Suprapubic skin (tissue), 4 donors: Measurements from ENCODE around the gene ALX3. TPM values are rescaled to one million over a fixed set of nuclear protein-coding genes. Genes with fewer than 3 reads are reported as not detected.
A peak's percentile ranks its signal among the peaks of the same experiment; 100 is the strongest.

Experiments
- DNase-seq, 2 donors: peaks; one replicate each; pipeline ENCODE4 v3.0.0-alpha.2; 2019; ENCODE audit warnings: low spot score in 2 of 2
- H3K27ac ChIP-seq: fragments of 200-600 bp; sonication (generic); one replicate; pipeline ENCODE4 v1.5.1; 2019
- H3K27me3 ChIP-seq: fragments of 200-600 bp; sonication (generic); one replicate; pipeline ENCODE4 v1.5.1; 2019
- H3K36me3 ChIP-seq: fragments of 200-600 bp; sonication (generic); one replicate; pipeline ENCODE4 v1.5.1; 2019
- H3K4me1 ChIP-seq: fragments of 200-600 bp; sonication (generic); one replicate; pipeline ENCODE4 v1.5.1; 2019
- H3K4me3 ChIP-seq: fragments of 200-600 bp; sonication (generic); one replicate; pipeline ENCODE4 v1.5.1; 2019; ENCODE audit warnings: mild to moderate bottlenecking
- H3K9me3 ChIP-seq: fragments of 200-600 bp; sonication (generic); one replicate; pipeline ENCODE4 v1.5.1; 2019
- EP300 ChIP-seq: sonication (generic); formaldehyde crosslinking; IDR thresholded peaks from one replicate; pipeline ENCODE4 v1.6.1; 2017; ENCODE audit warnings: antibody characterized with exemption
- POLR2A ChIP-seq, 2 donors: fragments of 450-650 bp; IDR thresholded peaks; one replicate each; pipeline ENCODE4 v1.6.1; 2017; ENCODE audit warnings: antibody characterized with exemption in 2 of 2, mild to moderate bottlenecking in 2 of 2, moderate library complexity in 2 of 2
- POLR2AphosphoS5 ChIP-seq, 3 donors: sonication (generic); formaldehyde crosslinking; IDR thresholded peaks; one replicate each; pipeline ENCODE4 v1.6.1; 2017; ENCODE audit warnings: antibody characterized with exemption in 3 of 3
- WGBS: methylation state at CpG from one replicate; pipeline ENCODE4 v1.1.5; 2018; 5-methylcytosine and 5-hydroxymethylcytosine counted together
- total RNA-seq, 4 donors: library from RNA; depleted of rRNA; stranded (reverse); fragments of >200 nt; gene quantifications; one replicate each; pipeline ENCODE4 v1.1.0, GENCODE V29; 2016
- TF ChIP-seq, protein P1 (sequence below), 2 donors: fragments of 200-600 bp in 1 of 2; fragments of 450-650 bp in 1 of 2; sonication (generic) in 1 of 2; IDR thresholded peaks; one replicate each; pipeline ENCODE4 v1.5.1; 2016 to 2019; ENCODE audit warnings: antibody characterized with exemption in 2 of 2, mild to moderate bottlenecking in 1 of 2, moderate library complexity in 1 of 2

ALX3 gene
- total RNA-seq, 4 donors from 2014 or later, result 0.49 to 0.60 TPM; not detected in 2

DNA sequence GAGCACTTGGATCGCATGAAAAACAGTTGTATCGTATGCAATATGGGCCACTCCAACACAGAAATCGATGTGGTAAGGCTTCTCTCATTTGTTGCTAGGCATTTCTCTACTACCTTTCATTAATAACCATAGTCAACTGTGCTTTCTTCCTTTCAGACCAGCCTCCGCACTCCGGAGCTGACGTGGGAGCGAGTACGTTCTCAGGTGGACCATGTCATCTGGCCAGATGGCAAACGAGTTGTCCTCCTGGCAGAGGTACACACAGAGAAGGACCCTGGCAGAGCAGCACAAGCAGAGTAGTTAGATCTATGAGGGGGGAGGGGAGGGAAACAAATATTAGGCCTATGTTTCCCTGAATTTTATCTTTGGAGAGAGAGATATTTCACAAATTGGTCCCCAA, 52.1 kb downstream of the ALX3 start:
- no peaks in the 10 kb centered on the region for H3K4me1 ChIP-seq
- TF ChIP-seq POLR2AphosphoS5 (IDR thresholded peaks at IDR 0.05) (no peak), POLR2A (IDR thresholded peaks at IDR 0.05) (no peak), EP300 (no peak)
- TF ChIP-seq, protein P1, sequence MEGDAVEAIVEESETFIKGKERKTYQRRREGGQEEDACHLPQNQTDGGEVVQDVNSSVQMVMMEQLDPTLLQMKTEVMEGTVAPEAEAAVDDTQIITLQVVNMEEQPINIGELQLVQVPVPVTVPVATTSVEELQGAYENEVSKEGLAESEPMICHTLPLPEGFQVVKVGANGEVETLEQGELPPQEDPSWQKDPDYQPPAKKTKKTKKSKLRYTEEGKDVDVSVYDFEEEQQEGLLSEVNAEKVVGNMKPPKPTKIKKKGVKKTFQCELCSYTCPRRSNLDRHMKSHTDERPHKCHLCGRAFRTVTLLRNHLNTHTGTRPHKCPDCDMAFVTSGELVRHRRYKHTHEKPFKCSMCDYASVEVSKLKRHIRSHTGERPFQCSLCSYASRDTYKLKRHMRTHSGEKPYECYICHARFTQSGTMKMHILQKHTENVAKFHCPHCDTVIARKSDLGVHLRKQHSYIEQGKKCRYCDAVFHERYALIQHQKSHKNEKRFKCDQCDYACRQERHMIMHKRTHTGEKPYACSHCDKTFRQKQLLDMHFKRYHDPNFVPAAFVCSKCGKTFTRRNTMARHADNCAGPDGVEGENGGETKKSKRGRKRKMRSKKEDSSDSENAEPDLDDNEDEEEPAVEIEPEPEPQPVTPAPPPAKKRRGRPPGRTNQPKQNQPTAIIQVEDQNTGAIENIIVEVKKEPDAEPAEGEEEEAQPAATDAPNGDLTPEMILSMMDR (IDR thresholded peaks at IDR 0.05), result no peak
- 94% methylated on average over 9 of the region's 9 CpGs for WGBS

DNA sequence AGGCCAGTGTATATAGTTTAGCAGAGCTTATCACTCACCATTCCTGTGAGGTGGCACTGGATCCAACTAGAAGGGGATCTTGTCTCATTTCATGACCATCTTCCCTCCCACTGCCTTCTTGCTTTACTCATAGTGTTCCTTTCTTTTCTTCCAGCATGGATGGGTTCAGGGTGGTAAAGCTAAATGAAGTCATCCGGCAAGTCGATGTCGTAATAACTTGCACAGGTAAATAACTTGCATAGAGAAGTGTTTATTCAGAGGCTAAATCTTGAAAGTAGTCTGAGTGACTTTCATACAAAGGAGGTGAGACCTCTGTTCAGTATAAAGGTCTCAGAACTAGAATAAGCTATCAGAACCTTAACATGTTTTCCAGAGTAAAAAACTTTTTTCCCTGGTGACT, 52.7 kb downstream of the ALX3 start:
- no peaks in the 10 kb centered on the region for H3K4me1 ChIP-seq
- H3K9me3 ChIP-seq, result no peaks in the 10 kb centered on the region
- no peak overlapping the region for H3K27ac ChIP-seq
- H3K4me3 ChIP-seq, result no peak overlapping the region
- H3K36me3 ChIP-seq, result peaks cover 99% of the 10 kb centered on the region
- no peak for DNase-seq
- WGBS, result 92% methylated on average over 3 of the region's 3 CpGs
- no peaks in the 10 kb centered on the region for H3K27me3 ChIP-seq
- TF ChIP-seq POLR2A (IDR thresholded peaks at IDR 0.05), result no peak
- TF ChIP-seq EP300, result no peak
- TF ChIP-seq, protein P1 (IDR thresholded peaks at IDR 0.05), result no peak
- no peak for TF ChIP-seq POLR2AphosphoS5 (IDR thresholded peaks at IDR 0.05)

More for the DNA sequence above, 52.1 kb downstream of the ALX3 start:
- H3K4me3 ChIP-seq, result no peak overlapping the region
- H3K36me3 ChIP-seq, result peaks cover 99% of the 10 kb centered on the region
- no peak for DNase-seq
- H3K27ac ChIP-seq, result no peak overlapping the region
- no peaks in the 10 kb centered on the region for H3K27me3 ChIP-seq
- no peaks in the 10 kb centered on the region for H3K9me3 ChIP-seq

DNA sequence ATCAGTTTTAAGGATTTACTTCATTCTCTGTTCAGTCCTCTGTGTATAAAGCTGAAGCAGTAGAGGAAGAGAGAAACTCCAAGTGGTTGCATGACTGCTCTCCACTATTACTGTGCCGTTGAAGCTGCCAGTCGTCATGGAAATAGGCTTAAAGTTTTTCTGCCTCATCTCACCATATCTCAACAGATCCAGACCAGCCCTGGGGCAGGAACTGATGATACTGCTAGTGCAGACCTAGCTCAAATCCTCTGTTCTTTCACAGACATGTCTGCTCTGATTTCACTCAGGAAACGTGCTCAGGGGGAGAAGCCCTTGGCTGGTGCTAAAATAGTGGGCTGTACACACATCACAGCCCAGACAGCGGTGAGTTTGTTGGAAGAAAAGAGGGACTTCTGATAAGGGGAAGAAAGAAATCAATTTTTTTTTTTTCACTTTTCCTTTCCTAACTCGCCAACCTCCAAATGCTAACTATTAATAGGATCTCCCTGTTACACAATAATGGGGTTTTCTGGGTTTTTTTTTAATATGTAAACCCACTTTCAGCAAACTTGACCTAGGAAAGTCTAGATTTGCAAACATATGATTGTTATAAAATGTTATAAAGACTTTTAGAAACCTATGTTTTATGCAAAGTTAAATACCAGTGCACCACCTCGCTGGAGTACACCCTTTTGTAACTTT, 58.2 kb downstream of the ALX3 start:
- no peaks in the 10 kb centered on the region for H3K9me3 ChIP-seq
- WGBS, result 86% methylated on average over 6 of the region's 6 CpGs
- TF ChIP-seq, protein P1 (IDR thresholded peaks at IDR 0.05), result no peak
- TF ChIP-seq EP300 (no peak), POLR2AphosphoS5 (IDR thresholded peaks at IDR 0.05) (no peak), POLR2A (IDR thresholded peaks at IDR 0.05) (no peak)
- H3K27ac ChIP-seq, result no peak overlapping the region
- no peak for DNase-seq
- no peaks in the 10 kb centered on the region for H3K4me1 ChIP-seq
- peaks cover 79% of the 10 kb centered on the region for H3K36me3 ChIP-seq
- H3K27me3 ChIP-seq, result no peaks in the 10 kb centered on the region
- H3K4me3 ChIP-seq, result no peak overlapping the region

DNA sequence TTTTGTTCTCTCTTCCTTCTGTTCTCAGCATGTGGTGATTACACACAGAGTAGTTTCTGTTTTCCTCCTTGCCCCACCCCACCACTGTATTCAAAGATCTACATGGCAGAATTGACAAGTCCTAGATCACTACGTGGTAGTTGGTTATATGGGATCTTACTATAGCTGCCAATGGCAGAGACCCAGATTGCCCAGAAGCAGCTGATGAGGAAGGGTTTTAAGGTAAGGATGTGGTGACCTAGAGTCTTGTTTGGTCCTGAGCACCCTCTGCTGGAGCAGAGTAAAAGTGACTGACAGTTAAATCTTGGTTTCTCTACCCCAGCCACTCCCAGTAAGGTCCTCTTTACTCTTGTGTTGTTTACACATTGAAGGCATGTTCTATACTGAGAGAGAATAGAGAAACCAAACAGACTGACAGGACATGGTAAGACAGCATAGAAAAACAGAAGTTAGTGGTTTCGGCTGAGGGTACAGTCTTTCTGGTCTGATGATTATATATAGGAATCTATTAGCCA, 58.9 kb downstream of the ALX3 start:
- H3K27me3 ChIP-seq, result no peaks in the 10 kb centered on the region
- no peak for DNase-seq
- H3K36me3 ChIP-seq, result peaks cover 72% of the 10 kb centered on the region
- H3K27ac ChIP-seq, result peak overlapping the region; percentile 5
- no peak for TF ChIP-seq POLR2AphosphoS5 (IDR thresholded peaks at IDR 0.05)
- TF ChIP-seq, protein P1 (IDR thresholded peaks at IDR 0.05), result peak; percentile 26 to 28
- H3K4me3 ChIP-seq, result no peak overlapping the region
- 41% methylated on average over 2 of the region's 2 CpGs for WGBS
- no peaks in the 10 kb centered on the region for H3K9me3 ChIP-seq
- H3K4me1 ChIP-seq, result peaks cover 2% of the 10 kb centered on the region

Other genes starting within 250 kb of the ALX3 start
- gene CSF1, start 159.8 kb downstream of the ALX3 start, total RNA-seq, result 10 to 100 TPM; 12.6 to 39.1 (median 17.5) TPM
- gene AHCYL1, start 85.9 kb downstream of the ALX3 start, total RNA-seq, result 10 to 100 TPM; 37.7 to 50.4 (median 48.6) TPM
- gene STRIP1, start 36.0 kb downstream of the ALX3 start, total RNA-seq, result 10 to 100 TPM; 43.0 to 71.0 (median 57.6) TPM
- 1 to 10 TPM in 2 of 4 donors, under 1 TPM in 1, not detected in 1; 0.48 to 1.8 (median 1.1) TPM for gene UBL4B, start 41.8 kb upstream of the ALX3 start, total RNA-seq
- gene SLC6A17, start 79.8 kb upstream of the ALX3 start, total RNA-seq, result 10 to 100 TPM in 2 of 4 donors, 1 to 10 TPM in 2; 5.2 to 18.6 (median 8.0) TPM
- 10 to 100 TPM in 1 of 4 donors, 1 to 10 TPM in 3; 4.5 to 15.8 (median 7.4) TPM for gene KCNC4, start 139.6 kb upstream of the ALX3 start, total RNA-seq